HepG2 (cell line): ENCODE results near the gene GSTCD. TPM values are rescaled to one million over a fixed set of nuclear protein-coding genes. Genes with fewer than 3 reads are reported as not detected.

Experiments used
- ATAC-seq: fragments of 200-7000 bp; cut with Tn5 transposase; 3 replicates; pipeline ENCODE4 v1.9.1; 2020; ENCODE audit warnings: mild to moderate bottlenecking, moderate library complexity
- BruUV-seq: library from RNA; stranded (reverse); fragments of 400-500 nt; replicated peaks from 2 replicates; lab custom pipeline; 2021; lab: Mats Ljungman, UMichigan
- CTCF ChIA-PET: fragments of 300-600 bp; formaldehyde crosslinking; extraction: SDS; loops from one replicate; lab custom pipeline; 2021; ENCODE audit warnings: low total read pairs, inconsistent platforms, low intra/inter-chr PET ratio; lab: Yijun Ruan, JAX
- POLR2A ChIA-PET: fragments of 350-600 bp; sonication (Branson Sonifier 250); formaldehyde crosslinking; loops from one replicate; lab custom pipeline; 2020; ENCODE audit warnings: antibody characterized with exemption, inconsistent platforms; lab: Yijun Ruan, JAX
- DNase-seq: peaks from one replicate; pipeline ENCODE4 v3.0.0-alpha.2; 2015; ENCODE audit warnings: low spot score
- FAIRE-seq: peaks from 3 replicates; lab custom pipeline; 2011; peaks lifted over from hg19 to GRCh38; lab: Jason Lieb, UNC
- H2AFZ ChIP-seq: one replicate; pipeline ENCODE4 v1.6.1; 2011; ENCODE audit warnings: low read length, inconsistent platforms
- H3K27ac ChIP-seq: fragments of 300-600 bp; 3 replicates; pipeline ENCODE4 v1.8.0; 2011; ENCODE audit warnings: mixed run types, mild to moderate bottlenecking, mixed read lengths, low read length, inconsistent platforms; ENCODE audit not compliant: insufficient read depth; ENCODE audit errors: extremely low read length
- H3K27me3 ChIP-seq, 2 experiments: fragments of 200-600 bp in 1 of 2; 2 replicates in 1 of 2; 3 replicates in 1 of 2; pipeline versions ENCODE4 v1.6.0 to v1.8.0; 2011; ENCODE audit warnings: low read length in 2 of 2, mild to moderate bottlenecking in 2 of 2, moderate library complexity in 2 of 2, inconsistent platforms in 1 of 2; ENCODE audit not compliant: insufficient read depth in 2 of 2, control insufficient read depth in 1 of 2
- H3K36me3 ChIP-seq, 2 experiments: fragments of 200-600 bp in 1 of 2; replicated peaks in 1 of 2; 2 replicates in 1 of 2; 3 replicates in 1 of 2; pipeline versions ENCODE4 v1.5.1 to v1.8.0; 2011; ENCODE audit warnings: low read length in 2 of 2, inconsistent platforms in 1 of 2; ENCODE audit not compliant: insufficient read depth in 2 of 2, control insufficient read depth in 1 of 2
- H3K4me1 ChIP-seq: 2 replicates; pipeline ENCODE4 v1.5.1; 2012; ENCODE audit warnings: low read length, inconsistent platforms; ENCODE audit not compliant: insufficient read depth
- H3K4me2 ChIP-seq: 2 replicates; pipeline ENCODE4 v1.6.0; 2011; ENCODE audit warnings: low read depth, low read length, inconsistent platforms
- H3K4me3 ChIP-seq, 3 experiments: fragments of 200-600 bp in 1 of 3; sonication (generic), shearing (Covaris generic) in 1 of 3; replicated peaks in 1 of 3; 2 replicates each; pipeline ENCODE4 v1.5.1; 2011 to 2016; ENCODE audit warnings: low read length in 3 of 3, inconsistent platforms in 2 of 3, low read depth in 2 of 3, mild to moderate bottlenecking in 2 of 3, control low read depth in 1 of 3, mixed read lengths in 1 of 3; ENCODE audit not compliant: insufficient read depth in 1 of 3
- H3K79me2 ChIP-seq: one replicate; pipeline ENCODE4 v1.6.1; 2011; ENCODE audit warnings: low read length, inconsistent platforms; ENCODE audit not compliant: insufficient read depth
- H3K9ac ChIP-seq: 2 replicates; pipeline ENCODE4 v1.6.0; 2011; ENCODE audit warnings: mild to moderate bottlenecking, low read depth, low read length, inconsistent platforms; ENCODE audit not compliant: insufficient read depth
- H3K9me3 ChIP-seq: 2 replicates; pipeline ENCODE4 v1.5.1; 2012; ENCODE audit warnings: mild to moderate bottlenecking, low read length
- H4K20me1 ChIP-seq: 2 replicates; pipeline ENCODE4 v1.6.0; 2011; ENCODE audit warnings: inconsistent platforms, mild to moderate bottlenecking, low read length, moderate library complexity; ENCODE audit not compliant: insufficient read depth
- EZH2 ChIP-seq: conservative IDR thresholded peaks from 2 replicates; pipeline ENCODE4 v1.6.1; 2012; ENCODE audit warnings: mild to moderate bottlenecking, low read depth, low read length, moderate library complexity
- GATAD1 ChIP-seq: IDR thresholded peaks from 2 replicates; pipeline ENCODE4 v1.6.1; 2016; ENCODE audit warnings: missing genetic modification reagents, missing compliant biosample characterization
- IKZF4 ChIP-seq: sonication (generic); formaldehyde crosslinking; IDR thresholded peaks from 2 replicates; pipeline ENCODE4 v1.5.1; 2020; ENCODE audit warnings: borderline replicate concordance, mild to moderate bottlenecking, low read depth, missing genetic modification reagents; ENCODE audit errors: not compliant biosample characterization
- JUN ChIP-seq: sonication (generic); formaldehyde crosslinking; IDR thresholded peaks from 2 replicates; pipeline ENCODE4 v1.4.0; 2020; ENCODE audit warnings: mild to moderate bottlenecking, missing genetic modification reagents
- MAZ ChIP-seq, 2 experiments: sonication (generic) in 1 of 2; formaldehyde crosslinking in 1 of 2; IDR thresholded peaks; 2 replicates each; pipeline versions ENCODE4 v1.5.0 to v1.6.1; 2012 to 2020; ENCODE audit warnings: low read depth in 2 of 2, mild to moderate bottlenecking in 2 of 2, borderline replicate concordance in 1 of 2, improper control_type of control experiment in 1 of 2, low read length in 1 of 2, missing genetic modification reagents in 1 of 2, moderate library complexity in 1 of 2
- MZF1 ChIP-seq: sonication (generic); formaldehyde crosslinking; IDR thresholded peaks from 2 replicates; pipeline ENCODE4 v1.8.1; 2023; ENCODE audit warnings: mild to moderate bottlenecking, missing genetic modification reagents, borderline replicate concordance
- REXO4 ChIP-seq: sonication (generic); formaldehyde crosslinking; IDR thresholded peaks from 2 replicates; pipeline ENCODE4 v1.8.0; 2022; ENCODE audit warnings: missing genetic modification reagents, mild to moderate bottlenecking, borderline replicate concordance
- TARDBP ChIP-seq: sonication (generic); formaldehyde crosslinking; IDR thresholded peaks from 2 replicates; pipeline ENCODE4 v1.8.0; 2022; ENCODE audit warnings: mild to moderate bottlenecking, missing genetic modification reagents
- TEAD2 ChIP-seq: sonication (generic); formaldehyde crosslinking; IDR thresholded peaks from 2 replicates; pipeline ENCODE4 v1.9.0; 2021; ENCODE audit warnings: missing genetic modification reagents
- TP53 ChIP-seq: sonication (generic); formaldehyde crosslinking; conservative IDR thresholded peaks from 2 replicates; pipeline ENCODE4 v1.4.0; 2020; ENCODE audit warnings: missing genetic modification reagents
- ZNF12 ChIP-seq: sonication (generic); formaldehyde crosslinking; IDR thresholded peaks from 2 replicates; pipeline ENCODE4 v1.5.0; 2020; ENCODE audit warnings: missing genetic modification reagents
- ZNF207 ChIP-seq: fragments of 450-650 bp; IDR thresholded peaks from 2 replicates; pipeline ENCODE4 v1.6.1; 2016; ENCODE audit warnings: antibody characterized with exemption, borderline replicate concordance
- ZNF234 ChIP-seq: sonication (generic); formaldehyde crosslinking; conservative IDR thresholded peaks from 2 replicates; pipeline ENCODE4 v1.5.1; 2020; ENCODE audit warnings: mild to moderate bottlenecking, missing genetic modification reagents
- ZNF577 ChIP-seq: sonication (generic); formaldehyde crosslinking; IDR thresholded peaks from 2 replicates; pipeline ENCODE4 v1.4.0; 2020; ENCODE audit warnings: mild to moderate bottlenecking, low read depth, missing genetic modification reagents, borderline replicate concordance
- ZNF703 ChIP-seq: sonication (generic); formaldehyde crosslinking; IDR thresholded peaks from 2 replicates; pipeline ENCODE4 v1.5.1; 2020; ENCODE audit warnings: missing genetic modification reagents, mild to moderate bottlenecking, moderate library complexity, borderline replicate concordance
- ZNF737 ChIP-seq: sonication (generic); formaldehyde crosslinking; IDR thresholded peaks from 2 replicates; pipeline ENCODE4 v1.5.0; 2020; ENCODE audit warnings: missing genetic modification reagents, mild to moderate bottlenecking, borderline replicate concordance
- ZSCAN21 ChIP-seq: sonication (generic); formaldehyde crosslinking; IDR thresholded peaks from 2 replicates; pipeline ENCODE4 v1.8.0; 2022; ENCODE audit warnings: mild to moderate bottlenecking, missing genetic modification reagents, moderate library complexity, borderline replicate concordance
- WGBS: methylation state at CpG from one replicate; pipeline ENCODE4 v1.1.6; 2017; ENCODE audit warnings: low lambda C conversion rate; 5-methylcytosine and 5-hydroxymethylcytosine counted together
- in situ Hi-C: cut with HindIII; loops from 2 replicates; pipeline ENCODE4 v1.10.0; 2017; ENCODE audit warnings: low pct_unique_long_range_greater_than_20kb; ENCODE audit not compliant: extremely low pct_ligation_motif_present
- intact Hi-C: fragments of 100-400 bp; cut with micrococcal nuclease; formaldehyde crosslinking; loops from one replicate; pipeline ENCODE4 v1.10.0; 2022; ENCODE audit not compliant: unreplicated experiment
- polyA plus RNA-seq, 8 experiments: library from polyadenylated mRNA; depleted of rRNA in 3 of 8; stranded (reverse) in 7 of 8; unstranded in 1 of 8; fragments of >200 nt; fragmentation: Illumina TruSeq in 4 of 8; extraction: Trizol in 4 of 8; gene quantifications; 2 replicates each; pipeline versions ENCODE4 v1.2.1 to v1.2.3, GENCODE V29; 2011 to 2016; ENCODE audit warnings: low read depth in 4 of 8, missing spikeins in 1 of 8, mixed read lengths in 1 of 8; ENCODE audit not compliant: insufficient read depth in 1 of 8
- total RNA-seq, 5 experiments: library from RNA; depleted of rRNA; stranded (reverse); fragments of >200 nt; fragmentation: Illumina TruSeq; extraction: Trizol; gene quantifications; 2 replicates each; pipeline ENCODE4 v1.2.3, GENCODE V29; 2016; ENCODE audit warnings: low read depth in 1 of 5
- TF ChIP-seq, protein P1 (sequence below): IDR thresholded peaks from 2 replicates; pipeline ENCODE4 v1.6.1; 2016; ENCODE audit warnings: missing compliant biosample characterization, missing genetic modification reagents, borderline replicate concordance

Gene GSTCD
- total and polyA plus RNA-seq, 2 of the 13 experiments (the other 11 are each of a cell fraction or from before 2014, with no cell fraction given) = 7.9 to 30.8 TPM

DNA sequence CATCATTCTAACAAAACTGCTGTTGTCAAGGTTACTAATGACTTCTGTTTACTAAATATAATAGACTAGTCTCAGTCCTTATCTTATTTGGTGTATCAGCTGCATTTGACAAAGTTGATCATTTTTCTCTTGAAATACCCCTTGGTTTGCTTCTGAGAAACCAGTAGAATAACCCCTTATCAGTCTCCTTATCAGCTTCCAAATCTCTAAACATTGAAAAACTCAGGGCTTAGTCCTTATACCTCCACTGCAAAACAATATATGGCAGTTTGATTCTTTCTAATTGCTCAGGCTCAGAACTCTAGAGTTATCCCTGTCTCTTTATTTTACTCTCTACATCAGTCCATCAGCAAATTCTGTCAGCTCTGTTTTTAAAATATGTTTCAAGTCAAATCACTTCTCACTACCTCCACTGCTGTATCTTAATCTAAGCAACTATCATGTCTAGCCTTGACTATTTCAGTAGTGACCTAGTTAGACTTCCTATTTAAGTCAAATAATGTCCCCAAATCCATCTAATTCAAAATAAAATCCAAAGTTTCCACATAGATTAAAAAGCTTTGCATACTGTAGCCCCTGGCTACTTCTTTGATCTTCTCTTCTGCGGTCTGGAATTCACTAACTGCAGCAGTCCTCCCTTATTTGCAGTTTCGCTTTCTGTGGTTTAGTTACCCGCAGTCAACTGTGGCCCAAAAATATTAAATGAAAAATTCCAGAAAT is 99.6 kb downstream of the GSTCD start:
- no TSS peak for BruUV-seq
- Histone ChIP-seq H3K27ac (no peak overlapping the region), H4K20me1 (no peaks in the 10 kb centered on the region), H3K36me3 (no peaks in the 10 kb centered on the region), H3K4me3 (no peak overlapping the region), H3K4me2 (no peak overlapping the region), H2AFZ (no peak overlapping the region), H3K9ac (no peak overlapping the region), H3K9me3 (no peaks in the 10 kb centered on the region), H3K27me3 (no peaks in the 10 kb centered on the region), H3K79me2 (no peaks in the 10 kb centered on the region), H3K4me1 (no peaks in the 10 kb centered on the region)
- POLR2A ChIA-PET = no interaction called here
- in situ Hi-C loops (no loop called here), intact Hi-C loops (no loop called here)
- CTCF ChIA-PET = no interaction called here
- ATAC-seq (no peak), DNase-seq (no peak), FAIRE-seq (no peak)
- no peak for TF ChIP-seq MZF1 (CRISPR knock-in tag)
- no peak for TF ChIP-seq ZNF234 (CRISPR knock-in tag)
- TF ChIP-seq ZNF703 (CRISPR knock-in tag) = no peak
- no peak for TF ChIP-seq GATAD1 (CRISPR knock-in tag)
- no peak for TF ChIP-seq ZSCAN21 (CRISPR knock-in tag)
- no peak for TF ChIP-seq ZNF12 (CRISPR knock-in tag)
- TF ChIP-seq ZNF577 (CRISPR knock-in tag) = no peak
- no peak for TF ChIP-seq TARDBP
- no peak for TF ChIP-seq ZNF207
- TF ChIP-seq MAZ (IDR thresholded peaks at IDR 0.05; ENCODE audit: borderline replicate concordance, low read depth, low read length) = no peak
- no peak for TF ChIP-seq MAZ (CRISPR knock-in tag; IDR thresholded peaks at IDR 0.05; ENCODE audit: low read depth)
- no peak for TF ChIP-seq IKZF4 (CRISPR knock-in tag)
- TF ChIP-seq, protein P1, sequence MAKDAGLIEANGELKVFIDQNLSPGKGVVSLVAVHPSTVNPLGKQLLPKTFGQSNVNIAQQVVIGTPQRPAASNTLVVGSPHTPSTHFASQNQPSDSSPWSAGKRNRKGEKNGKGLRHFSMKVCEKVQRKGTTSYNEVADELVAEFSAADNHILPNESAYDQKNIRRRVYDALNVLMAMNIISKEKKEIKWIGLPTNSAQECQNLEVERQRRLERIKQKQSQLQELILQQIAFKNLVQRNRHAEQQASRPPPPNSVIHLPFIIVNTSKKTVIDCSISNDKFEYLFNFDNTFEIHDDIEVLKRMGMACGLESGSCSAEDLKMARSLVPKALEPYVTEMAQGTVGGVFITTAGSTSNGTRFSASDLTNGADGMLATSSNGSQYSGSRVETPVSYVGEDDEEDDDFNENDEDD (CRISPR knock-in tag) = no peak
- no peak for TF ChIP-seq EZH2
- TF ChIP-seq REXO4 (CRISPR knock-in tag) = no peak
- no peak for TF ChIP-seq TP53 (CRISPR knock-in tag)
- TF ChIP-seq JUN (CRISPR knock-in tag) = no peak
- no peak for TF ChIP-seq TEAD2 (CRISPR knock-in tag)
- no peak for TF ChIP-seq ZNF737 (CRISPR knock-in tag)
- 100% methylated on average over 3 of the region's 3 CpGs for WGBS
